Right lobe of liver (tissue), 6 donors: ENCODE results near the gene ZFP36. TPM values are rescaled to one million over a fixed set of nuclear protein-coding genes. Genes with fewer than 3 reads are reported as not detected.

Experiments
- ATAC-seq, 4 donors: fragments of 200-7000 bp; cut with Tn5 transposase; one replicate each; pipeline ENCODE4 v1.9.1; 2020; ENCODE audit warnings: mild to moderate bottlenecking in 4 of 4, moderate library complexity in 4 of 4
- DNase-seq, 3 donors: peaks; one replicate each; pipeline ENCODE4 v3.0.0-alpha.2; 2020
- H3K27ac ChIP-seq, 3 donors: fragments of 200-600 bp; one replicate each; pipeline ENCODE4 v1.8.0; 2022
- H3K27me3 ChIP-seq, 2 donors: fragments of 200-600 bp; one replicate each; pipeline ENCODE4 v1.8.0; 2022
- H3K36me3 ChIP-seq, 4 donors: fragments of 200-600 bp; sonication (generic) in 1 of 4; one replicate each; pipeline versions ENCODE4 v1.5.1 to v1.8.0; 2017 to 2022; ENCODE audit warnings: control low read depth in 1 of 4
- H3K4me1 ChIP-seq, 4 donors: fragments of 200-600 bp; sonication (generic) in 1 of 4; one replicate each; pipeline versions ENCODE4 v1.5.1 to v1.8.0; 2017 to 2022; ENCODE audit warnings: control low read depth in 1 of 4
- H3K4me3 ChIP-seq, 3 donors: fragments of 200-600 bp; one replicate each; pipeline ENCODE4 v1.8.0; 2022
- H3K9me3 ChIP-seq, 4 donors: fragments of 200-600 bp; sonication (generic) in 1 of 4; one replicate each; pipeline versions ENCODE4 v1.5.1 to v1.8.0; 2017 to 2022; ENCODE audit warnings: control low read depth in 1 of 4
- POLR2A ChIP-seq: fragments of 450-650 bp; IDR thresholded peaks from one replicate; pipeline ENCODE4 v1.6.1; 2017; ENCODE audit warnings: antibody characterized with exemption, mild to moderate bottlenecking
- WGBS: methylation state at CpG from one replicate; pipeline ENCODE4 v1.1.6; 2018; ENCODE audit warnings: low coverage, low lambda C conversion rate; ENCODE audit not compliant: insufficient coverage; ENCODE audit errors: missing lambda C conversion rate; 5-methylcytosine and 5-hydroxymethylcytosine counted together
- intact Hi-C, 2 donors: fragments of 100-400 bp; cut with DNase I; formaldehyde crosslinking; loops; one replicate each; pipeline versions ENCODE4 v1.11.2 to v1.14.1; 2022
- total RNA-seq, 6 experiments: library from RNA; depleted of rRNA in 2 of 6; stranded (reverse); fragments of >200 nt in 2 of 6; fragmentation: NEBNext Ultra II Directional in 3 of 6; extraction: Animal tissue kit (Norgen Biotek cat#: 25700) in 3 of 6; gene quantifications; one replicate each; pipeline versions ENCODE4 v1.1.0 to v1.2.4, GENCODE V29; 2016 to 2023
- TF ChIP-seq, protein P1 (sequence below), 4 donors: fragments of 200-600 bp in 3 of 4; fragments of 450-650 bp in 1 of 4; IDR thresholded peaks; one replicate each; pipeline versions ENCODE4 v1.5.1 to v1.8.0; 2016 to 2022; ENCODE audit warnings: antibody characterized with exemption in 4 of 4, mild to moderate bottlenecking in 2 of 4
- donor health status: DM: no; HTN: yes; CAD: no.
- donor health status: DM: no; HTN: no; CAD: no.
- donor health status: DM: no; HTN: no; CAD: no.
- donor health status: DM: no; HTN: yes; CAD: no.
- donor health status: DM: no; HTN: yes; CAD: no.

Gene ZFP36
- total RNA-seq, 6 experiments from 2014 or later, result 28.3 to 156 (median 91.7) TPM

DNA sequence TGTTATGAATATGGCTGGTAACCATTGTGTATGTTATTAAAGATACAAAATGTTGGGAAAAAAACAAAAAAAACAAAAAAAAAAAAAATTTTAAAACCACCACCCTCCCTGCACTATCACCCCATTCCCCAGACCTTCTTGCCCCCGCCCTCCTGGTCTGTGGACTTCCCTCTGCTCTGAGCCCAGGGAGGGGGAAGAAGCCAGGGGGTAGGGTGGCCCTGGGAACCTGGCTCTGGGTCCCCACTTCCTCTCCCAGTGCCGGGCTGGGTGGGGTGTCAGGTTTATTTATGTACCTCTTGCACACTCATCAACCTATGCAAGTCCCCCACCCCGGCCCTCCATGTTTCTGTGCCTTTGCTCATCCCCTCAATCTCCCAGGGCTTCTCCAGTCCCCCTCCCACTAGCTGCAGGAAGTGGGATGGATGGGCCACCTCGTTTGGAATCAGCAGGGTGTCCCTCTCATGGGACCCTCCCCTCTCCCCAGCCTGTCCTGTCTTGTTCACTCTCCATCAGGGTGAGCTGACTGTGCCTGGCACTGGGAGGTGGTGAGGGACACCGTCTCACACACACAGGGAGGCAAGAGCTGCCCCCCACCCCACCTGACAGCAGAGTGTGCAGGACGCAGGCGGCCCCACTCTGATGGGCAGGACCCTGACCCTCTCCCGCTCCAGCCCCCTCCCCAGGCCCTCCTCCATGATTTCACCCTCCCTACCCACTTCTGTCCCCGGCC lies 21.6 kb upstream of the ZFP36 start:
- intact Hi-C loops, result no loop called here
- ATAC-seq (peak in 1 of 4 donors; percentile 6), DNase-seq (no peak)
- Histone ChIP-seq H3K4me1 (peaks cover 0 to 5% (median 1%) of the 10 kb centered on the region in 4 donors), H3K4me3 (no peak overlapping the region), H3K27me3 (no peaks in the 10 kb centered on the region), H3K36me3 (peaks cover 0 to 61% (median 23%) of the 10 kb centered on the region in 4 donors), H3K9me3 (no peaks in the 10 kb centered on the region), H3K27ac (no peak overlapping the region)
- 80% methylated on average over 7 of the region's 9 CpGs for WGBS
- TF ChIP-seq, protein P1, sequence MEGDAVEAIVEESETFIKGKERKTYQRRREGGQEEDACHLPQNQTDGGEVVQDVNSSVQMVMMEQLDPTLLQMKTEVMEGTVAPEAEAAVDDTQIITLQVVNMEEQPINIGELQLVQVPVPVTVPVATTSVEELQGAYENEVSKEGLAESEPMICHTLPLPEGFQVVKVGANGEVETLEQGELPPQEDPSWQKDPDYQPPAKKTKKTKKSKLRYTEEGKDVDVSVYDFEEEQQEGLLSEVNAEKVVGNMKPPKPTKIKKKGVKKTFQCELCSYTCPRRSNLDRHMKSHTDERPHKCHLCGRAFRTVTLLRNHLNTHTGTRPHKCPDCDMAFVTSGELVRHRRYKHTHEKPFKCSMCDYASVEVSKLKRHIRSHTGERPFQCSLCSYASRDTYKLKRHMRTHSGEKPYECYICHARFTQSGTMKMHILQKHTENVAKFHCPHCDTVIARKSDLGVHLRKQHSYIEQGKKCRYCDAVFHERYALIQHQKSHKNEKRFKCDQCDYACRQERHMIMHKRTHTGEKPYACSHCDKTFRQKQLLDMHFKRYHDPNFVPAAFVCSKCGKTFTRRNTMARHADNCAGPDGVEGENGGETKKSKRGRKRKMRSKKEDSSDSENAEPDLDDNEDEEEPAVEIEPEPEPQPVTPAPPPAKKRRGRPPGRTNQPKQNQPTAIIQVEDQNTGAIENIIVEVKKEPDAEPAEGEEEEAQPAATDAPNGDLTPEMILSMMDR (IDR thresholded peaks at IDR 0.05), result no peak
- TF ChIP-seq POLR2A, result no peak

GRCh38 chr19:39385629-39386411 lies 20.8 kb upstream of the ZFP36 start:
- DNase-seq (no peak), ATAC-seq (no peak)
- H3K4me3 ChIP-seq, result no peak overlapping the region
- TF ChIP-seq POLR2A, result no peak
- TF ChIP-seq, protein P1 (IDR thresholded peaks at IDR 0.05), result no peak
- H3K27me3 ChIP-seq, result no peaks in the 10 kb centered on the region
- H3K4me1 ChIP-seq, result peaks cover 0 to 8% (median 4%) of the 10 kb centered on the region in 4 donors
- 70% methylated on average over 12 of the region's 20 CpGs for WGBS
- intact Hi-C loops, result no loop called here
- no peaks in the 10 kb centered on the region for H3K9me3 ChIP-seq
- H3K27ac ChIP-seq, result no peak overlapping the region
- H3K36me3 ChIP-seq, result peaks cover 0 to 53% (median 18%) of the 10 kb centered on the region in 4 donors

GRCh38 chr19:39386557-39386956 lies 20.1 kb upstream of the ZFP36 start:
- DNase-seq, result no peak
- Histone ChIP-seq H3K4me1 (peaks cover 0 to 9% (median 4%) of the 10 kb centered on the region in 4 donors), H3K36me3 (peaks cover 0 to 46% (median 13%) of the 10 kb centered on the region in 4 donors), H3K4me3 (no peak overlapping the region), H3K27me3 (no peaks in the 10 kb centered on the region), H3K9me3 (no peaks in the 10 kb centered on the region), H3K27ac (no peak overlapping the region)
- TF ChIP-seq, protein P1 (IDR thresholded peaks at IDR 0.05), result no peak
- TF ChIP-seq POLR2A, result no peak
- ATAC-seq, result no peak
- intact Hi-C loops, result no loop called here
- 87% methylated on average over 7 of the region's 7 CpGs for WGBS

DNA sequence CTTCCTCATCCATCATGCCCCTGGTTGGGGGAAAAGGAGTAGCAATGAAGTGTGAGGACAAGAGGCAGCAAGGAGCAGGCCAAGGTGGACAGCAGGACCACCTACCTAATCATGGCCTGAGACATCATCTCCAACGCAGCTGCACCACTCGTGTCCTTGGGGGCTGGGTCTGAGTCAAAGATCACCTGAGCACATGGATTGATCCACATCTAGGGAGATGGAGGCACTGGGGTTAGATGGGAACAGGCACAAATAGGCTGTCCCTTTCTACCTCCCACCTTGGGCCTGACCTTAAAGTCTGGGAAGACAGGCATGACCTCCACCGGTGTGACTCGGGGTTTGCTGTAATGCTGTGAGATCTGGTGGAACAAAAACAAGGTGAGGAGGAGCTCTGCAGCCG lies 18.0 kb upstream of the ZFP36 start:
- no peaks in the 10 kb centered on the region for H3K27me3 ChIP-seq
- no peak for ATAC-seq
- peaks cover 0 to 40% (median 9%) of the 10 kb centered on the region in 4 donors for H3K36me3 ChIP-seq
- no peak overlapping the region for H3K27ac ChIP-seq
- peaks cover 0 to 18% (median 11%) of the 10 kb centered on the region in 4 donors for H3K4me1 ChIP-seq
- no peak for DNase-seq
- no peak for TF ChIP-seq POLR2A
- intact Hi-C loops, result no loop called here
- 100% methylated on average over 2 of the region's 5 CpGs for WGBS
- H3K4me3 ChIP-seq, result no peak overlapping the region
- H3K9me3 ChIP-seq, result no peaks in the 10 kb centered on the region
